CD4-positive, alpha-beta T cell treated with Interleukin-15 for 4 hours (primary cell): ENCODE data around the gene SLC6A11.

ENCODE experiments used
- DNase-seq: peaks from one replicate; pipeline ENCODE4 v3.0.0-alpha.2; 2020; ENCODE audit warnings: low spot score

SLC6A11 gene

GRCh38 chr3:10841100-10841499 lies 25.1 kb downstream of the SLC6A11 start:
- no peak for DNase-seq

- no peak for DNase-seq
Measured at GRCh38 chr3:10843378-10843777, 27.4 kb downstream of the SLC6A11 start.

- DNase-seq = no peak
Measured at GRCh38 chr3:10845001-10845761, 29.2 kb downstream of the SLC6A11 start.

DNA sequence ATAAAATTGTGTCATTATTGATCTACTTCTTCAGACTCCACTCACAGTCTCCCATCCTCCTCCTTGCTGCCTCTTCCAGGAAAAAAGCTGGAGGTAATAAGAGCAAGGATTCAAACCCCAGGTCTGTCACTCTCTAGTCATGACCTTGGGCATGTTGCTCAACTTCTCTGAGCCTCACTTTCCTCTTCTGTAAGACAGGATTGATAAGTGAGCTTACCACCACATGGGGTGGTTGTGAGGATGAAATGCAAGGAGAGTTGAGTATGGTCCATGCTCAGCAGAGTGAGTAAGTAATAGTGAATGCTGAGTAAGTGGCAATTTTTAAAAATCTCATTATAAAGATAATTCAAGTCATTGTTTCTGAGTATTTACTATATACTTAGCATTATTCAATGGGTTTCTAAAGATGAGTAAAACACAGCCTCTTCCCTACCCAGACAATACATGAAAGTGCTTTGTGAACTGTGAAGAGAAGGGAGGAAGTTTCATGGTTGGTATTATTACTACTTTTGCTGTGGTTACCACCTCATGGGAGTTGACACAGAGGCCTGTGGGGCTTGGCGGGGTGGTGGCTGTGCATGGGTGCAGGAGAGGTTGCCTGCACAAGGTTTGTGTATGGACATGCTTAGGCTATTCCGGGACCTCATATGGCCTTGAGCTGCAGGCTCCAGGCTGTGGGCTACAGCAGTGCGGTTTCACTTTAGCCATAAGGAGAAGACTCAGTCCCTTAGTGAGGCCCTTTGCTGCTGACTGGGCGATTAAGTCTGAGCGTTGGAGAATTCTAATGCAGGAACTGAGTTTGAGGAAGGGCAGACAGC lies 30.0 kb downstream of the SLC6A11 start:
- no peak for DNase-seq

- no peak for DNase-seq
Measured at GRCh38 chr3:10846657-10846975, 30.6 kb downstream of the SLC6A11 start.

GRCh38 chr3:10848261-10848660 lies 32.2 kb downstream of the SLC6A11 start:
- DNase-seq = no peak

DNA sequence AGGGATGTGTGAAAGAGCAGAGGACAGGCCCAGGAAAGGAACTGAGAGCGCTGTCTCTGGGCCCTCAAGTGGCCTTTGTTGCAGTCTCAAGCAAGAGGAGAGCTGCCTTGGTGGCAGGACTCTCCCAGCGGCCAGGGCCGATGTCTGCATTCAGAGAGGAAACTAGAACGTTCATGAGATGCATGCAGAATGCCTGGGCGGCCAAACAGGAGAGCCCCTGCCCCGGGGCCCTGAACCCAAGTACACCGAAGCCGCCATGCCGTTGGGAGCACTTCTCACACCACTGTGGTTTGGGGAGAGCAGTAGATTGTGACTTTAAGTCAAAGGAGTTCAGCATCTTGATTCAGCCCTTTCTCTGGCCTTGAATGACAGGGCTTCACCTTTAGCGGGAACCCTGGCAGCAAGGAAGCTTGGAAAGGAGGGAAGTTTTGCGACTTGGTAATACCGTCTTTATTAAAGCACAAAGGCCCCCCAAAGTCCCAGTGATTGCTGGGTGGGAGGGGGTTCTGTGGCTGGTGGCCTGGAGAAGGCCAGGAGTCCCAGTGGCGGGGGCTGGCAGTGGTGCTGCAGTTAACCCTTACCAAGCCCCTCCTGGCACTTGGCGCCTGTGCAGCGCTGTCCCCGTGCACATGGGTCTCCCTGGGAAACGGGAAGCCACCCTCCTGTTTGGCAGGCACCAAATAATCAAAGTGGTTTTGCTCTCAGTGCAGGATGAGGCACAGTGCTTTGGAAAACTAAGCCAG lies 36.2 kb downstream of the SLC6A11 start:
- no peak for DNase-seq

DNA sequence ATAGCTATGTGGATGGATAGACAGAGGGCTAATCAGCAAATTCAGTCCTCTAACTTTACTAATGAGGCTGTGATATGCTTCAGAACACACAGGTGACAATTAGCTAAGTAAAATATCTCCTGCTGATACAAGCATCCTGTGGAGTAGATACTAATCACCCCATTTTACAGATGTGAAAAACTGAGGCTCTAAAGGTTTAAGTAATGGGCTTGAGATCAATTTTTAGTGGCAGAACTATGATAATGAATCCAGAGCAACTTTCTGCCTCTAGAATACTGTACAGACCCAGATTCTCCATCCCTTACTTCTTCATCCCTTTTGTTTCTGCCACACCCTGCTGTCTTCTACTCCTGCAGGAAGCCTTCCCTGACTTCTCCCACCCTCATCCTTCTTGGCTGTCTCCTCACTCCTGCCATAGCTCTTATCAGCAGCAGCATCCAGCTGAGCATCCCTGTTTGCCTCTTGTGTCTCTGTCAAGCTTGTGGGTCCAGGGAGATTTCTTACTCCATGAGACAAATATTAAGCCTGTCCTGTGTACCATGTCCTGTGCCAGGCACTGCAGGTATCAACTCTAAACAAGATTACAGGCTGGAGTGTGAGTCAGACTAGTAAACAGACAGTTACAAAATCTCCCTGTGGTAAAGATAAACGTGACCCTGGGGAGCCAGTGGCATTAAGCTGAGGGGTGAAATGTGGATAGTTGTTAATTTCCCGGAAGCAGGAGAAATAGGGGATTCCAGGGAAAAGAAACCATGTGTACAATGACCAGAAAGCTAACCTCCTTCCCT lies 39.2 kb downstream of the SLC6A11 start:
- DNase-seq = no peak

- DNase-seq = no peak
Measured at GRCh38 chr3:10855871-10856662, 40.0 kb downstream of the SLC6A11 start.

- no peak for DNase-seq
Measured at GRCh38 chr3:10857235-10857634, 41.2 kb downstream of the SLC6A11 start.

- DNase-seq = no peak
Measured at GRCh38 chr3:10858091-10858490, 42.1 kb downstream of the SLC6A11 start.

GRCh38 chr3:10867384-10867783 lies 51.4 kb downstream of the SLC6A11 start:
- DNase-seq = no peak

DNA sequence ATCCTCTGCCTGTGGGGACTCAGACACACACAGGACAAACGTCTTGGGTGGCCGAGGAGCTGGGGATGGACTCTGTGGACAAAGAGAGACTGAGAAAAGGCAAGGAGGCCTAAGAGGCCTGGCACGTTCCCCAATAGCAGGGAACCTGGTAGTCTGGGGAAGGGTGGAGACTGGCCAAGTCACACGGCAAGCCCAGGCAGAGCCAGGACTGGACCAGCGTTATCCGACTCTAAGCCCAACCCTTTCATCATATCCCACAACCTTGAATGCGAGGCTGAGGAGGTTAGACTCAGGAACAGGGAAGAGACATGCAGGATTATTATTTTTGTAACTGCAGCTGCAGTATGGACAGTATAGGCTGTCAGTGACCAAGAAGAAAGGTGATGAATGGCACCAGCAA lies 53.4 kb downstream of the SLC6A11 start:
- DNase-seq = no peak

DNA sequence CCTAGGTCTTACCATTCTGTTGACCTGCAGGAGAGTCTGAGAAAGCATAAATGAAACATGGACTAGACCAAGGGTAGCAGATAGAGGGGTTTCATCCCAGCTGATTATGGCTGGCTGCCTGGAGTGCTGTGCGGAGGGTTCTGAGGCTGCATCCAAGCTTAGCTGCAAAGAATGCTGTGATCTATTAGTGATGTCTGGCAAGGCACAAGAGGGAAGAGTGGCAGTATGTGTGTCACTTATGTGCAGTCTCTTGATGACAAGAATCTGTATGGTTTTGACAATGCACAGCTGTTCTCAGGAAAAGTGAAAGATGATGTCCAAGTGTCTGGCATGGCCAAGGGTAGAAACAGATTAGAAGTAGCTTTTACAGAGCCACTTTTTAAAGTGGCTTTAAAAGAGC lies 54.3 kb downstream of the SLC6A11 start:
- DNase-seq = no peak

GRCh38 chr3:10873415-10873814 lies 57.4 kb downstream of the SLC6A11 start:
- no peak for DNase-seq

- DNase-seq = no peak
Measured at GRCh38 chr3:10875914-10876313, 59.9 kb downstream of the SLC6A11 start.

DNA sequence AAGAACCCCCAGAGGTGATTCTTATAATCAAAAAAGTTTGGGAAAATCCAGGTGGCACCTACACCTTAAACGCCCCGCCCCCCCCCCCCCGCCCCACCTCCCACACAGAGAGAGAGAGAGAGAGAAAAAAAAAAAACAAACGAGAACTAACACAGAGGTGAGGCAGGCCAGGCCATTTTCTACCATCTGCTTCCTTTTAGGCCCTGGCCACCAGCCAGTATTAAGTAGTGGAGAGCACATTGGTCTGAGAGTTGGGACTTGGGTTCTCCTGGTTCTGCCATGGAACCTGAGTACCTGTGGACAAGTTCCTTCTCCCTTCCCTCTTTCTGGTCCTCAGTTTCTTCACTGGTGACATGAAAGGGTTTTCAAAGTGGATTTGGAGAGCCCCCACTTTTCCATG lies 60.6 kb downstream of the SLC6A11 start:
- no peak for DNase-seq

DNA sequence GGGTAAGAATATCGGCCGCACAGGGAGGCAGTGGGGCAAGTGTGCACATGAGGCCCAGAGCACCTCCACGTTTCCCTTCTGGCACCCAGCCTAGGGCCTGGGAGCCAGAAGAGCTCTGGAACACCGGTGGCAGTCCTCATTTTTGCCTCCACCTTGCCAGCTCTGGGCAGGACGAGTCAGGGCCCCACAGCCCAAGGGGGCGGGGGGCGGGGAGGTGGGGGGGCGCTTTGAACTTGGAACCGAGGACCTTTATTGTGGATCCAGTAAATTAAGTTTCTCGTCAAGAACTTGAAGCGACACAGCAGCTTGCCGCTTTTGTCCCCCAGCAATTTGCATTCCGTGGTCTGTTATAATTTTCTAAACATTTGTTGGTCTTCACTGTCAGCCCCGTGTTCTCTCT lies 66.8 kb downstream of the SLC6A11 start:
- no peak for DNase-seq

DNA sequence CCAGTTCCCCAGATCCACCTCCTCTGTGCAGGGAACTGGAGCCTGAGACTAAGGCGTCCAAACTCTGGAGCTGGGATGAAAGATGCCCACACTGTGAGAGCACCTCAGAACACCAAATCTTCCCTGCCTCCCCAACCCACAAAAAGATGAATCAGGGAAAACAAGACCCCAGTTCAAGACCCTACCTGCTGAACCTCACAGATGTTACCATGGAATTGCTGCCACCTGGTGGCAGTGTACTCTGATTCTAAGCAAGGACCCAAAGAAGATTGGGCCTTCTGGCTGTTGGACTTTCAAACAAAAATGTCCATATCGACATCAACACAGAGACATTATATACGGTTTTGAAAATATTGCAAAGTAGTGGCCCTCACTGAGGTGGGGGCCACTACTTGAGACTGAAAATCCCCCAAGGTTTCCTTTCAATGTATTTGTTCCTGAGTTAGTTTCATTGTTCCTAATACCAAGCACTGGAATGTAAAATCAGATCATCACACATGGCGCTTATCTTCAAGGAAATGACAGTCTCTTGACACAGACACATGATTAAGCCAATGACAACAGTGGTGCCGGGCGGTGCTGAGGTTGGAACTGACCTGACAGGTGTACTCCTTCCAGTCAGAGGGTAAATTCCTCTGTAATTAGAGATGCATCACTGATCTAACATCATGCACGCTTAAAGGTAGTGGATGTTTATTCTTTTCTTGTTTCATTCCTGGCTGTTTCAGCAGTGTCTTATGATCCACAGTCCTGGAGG lies 67.6 kb downstream of the SLC6A11 start:
- no peak for DNase-seq

DNA sequence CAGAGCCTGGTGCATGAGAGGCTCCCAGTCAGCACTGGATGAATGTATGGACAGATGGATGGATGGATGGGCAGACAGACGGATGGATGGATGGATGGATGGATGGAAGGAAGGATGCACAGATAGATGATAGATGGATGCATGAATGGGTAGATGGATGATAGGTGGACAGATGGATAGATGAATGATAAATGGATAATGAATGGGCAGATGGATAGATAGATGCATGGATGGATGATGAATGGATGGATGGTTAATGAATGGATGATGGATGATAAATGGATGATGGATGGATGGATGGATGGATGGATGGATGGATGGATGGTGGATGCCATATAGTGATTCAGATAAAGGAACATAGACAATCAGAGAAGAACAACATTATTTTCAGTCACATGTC lies 71.0 kb downstream of the SLC6A11 start:
- DNase-seq = no peak
